Ureter (tissue), 1 donor: ENCODE results near the gene TTC34. TPM values are rescaled to one million over a fixed set of nuclear protein-coding genes. Genes with fewer than 3 reads are reported as not detected.

Experiments used
- DNase-seq: peaks from one replicate; pipeline ENCODE4 v3.0.0-alpha.2; 2020; ENCODE audit warnings: low spot score
- total RNA-seq: library from RNA; stranded (reverse); gene quantifications from one replicate; pipeline ENCODE4 v1.2.4, GENCODE V29; 2023
- donor health status: DM: yes; HTN: yes; CAD: no.

The TTC34 gene
- total RNA-seq, 1 donor from 2014 or later: 3.0 TPM

DNA sequence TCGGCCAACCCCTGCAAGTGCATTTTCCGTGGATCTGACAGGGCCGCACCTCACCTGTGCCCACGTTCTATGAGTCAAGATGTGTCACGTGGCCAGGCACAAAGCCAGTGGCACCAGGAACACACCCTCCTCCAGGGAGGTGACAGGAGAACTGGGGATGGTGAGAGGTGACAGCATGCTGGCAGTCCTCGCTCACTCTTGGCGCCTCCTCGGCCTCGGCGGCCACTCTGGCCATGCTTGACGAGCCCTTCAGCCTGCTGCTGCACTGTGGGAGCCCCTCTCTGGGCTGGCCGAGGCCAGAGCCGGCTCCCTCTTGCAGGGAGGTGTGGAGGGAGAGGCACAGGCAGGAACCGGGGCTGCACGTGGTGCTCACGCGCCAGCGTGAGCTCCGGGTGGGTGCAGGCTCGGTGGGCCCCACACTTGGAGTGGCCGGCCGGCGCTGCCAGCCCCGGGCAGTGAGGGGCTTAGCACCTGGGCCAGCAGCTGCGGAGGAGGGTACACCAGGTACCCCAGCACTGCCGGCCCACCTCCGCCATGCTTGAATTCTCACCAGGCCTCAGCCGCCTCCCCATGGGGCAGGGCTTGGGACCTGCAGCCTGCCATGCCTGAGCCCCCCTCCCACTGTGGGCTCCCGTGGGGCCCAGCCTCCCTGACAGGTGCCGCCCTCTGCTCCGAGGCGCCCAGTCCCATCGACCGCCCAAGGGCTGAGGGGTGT is 11.6 kb upstream of the TTC34 start:
- DNase-seq: no peak

DNA sequence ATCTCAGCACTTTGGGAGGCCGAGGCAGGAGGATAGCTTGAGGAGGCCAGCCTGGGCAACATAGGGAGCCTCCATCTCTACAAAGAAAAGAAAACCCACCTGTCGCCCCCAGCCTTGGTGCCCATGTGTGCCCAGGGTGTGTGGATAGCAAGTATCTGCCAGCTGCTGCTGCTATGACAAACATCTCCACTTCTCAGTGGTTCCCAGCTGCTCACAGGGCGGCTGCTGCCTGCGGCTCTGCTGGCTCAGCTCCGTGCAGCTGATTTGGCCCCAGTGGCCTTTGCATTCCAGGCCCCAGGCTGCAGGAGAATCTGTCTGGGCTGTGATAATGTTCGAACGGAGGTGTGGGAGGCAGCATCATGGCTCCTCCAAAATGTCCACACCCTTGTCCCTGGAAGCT is 10.6 kb upstream of the TTC34 start:
- DNase-seq: no peak

DNA sequence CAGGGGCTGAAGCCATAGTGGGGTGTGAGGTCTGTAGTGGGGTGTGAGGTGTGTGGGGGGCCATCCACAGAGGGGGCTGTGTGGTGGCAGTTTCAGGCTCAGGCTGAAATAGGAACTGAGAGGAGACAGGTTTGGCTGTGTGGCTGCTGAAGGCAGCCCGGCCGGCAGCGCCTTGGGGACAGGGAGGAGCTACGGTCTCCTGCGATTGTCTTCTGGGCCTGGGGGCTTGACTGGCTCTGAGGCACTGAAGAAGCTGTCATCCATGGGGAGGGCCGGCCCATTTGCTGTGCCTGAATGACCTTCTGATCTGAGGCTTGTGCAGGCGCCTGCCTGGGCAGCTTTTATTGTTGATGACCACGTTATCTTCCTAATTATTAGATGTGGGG is 10.0 kb upstream of the TTC34 start:
- DNase-seq: no peak

DNA sequence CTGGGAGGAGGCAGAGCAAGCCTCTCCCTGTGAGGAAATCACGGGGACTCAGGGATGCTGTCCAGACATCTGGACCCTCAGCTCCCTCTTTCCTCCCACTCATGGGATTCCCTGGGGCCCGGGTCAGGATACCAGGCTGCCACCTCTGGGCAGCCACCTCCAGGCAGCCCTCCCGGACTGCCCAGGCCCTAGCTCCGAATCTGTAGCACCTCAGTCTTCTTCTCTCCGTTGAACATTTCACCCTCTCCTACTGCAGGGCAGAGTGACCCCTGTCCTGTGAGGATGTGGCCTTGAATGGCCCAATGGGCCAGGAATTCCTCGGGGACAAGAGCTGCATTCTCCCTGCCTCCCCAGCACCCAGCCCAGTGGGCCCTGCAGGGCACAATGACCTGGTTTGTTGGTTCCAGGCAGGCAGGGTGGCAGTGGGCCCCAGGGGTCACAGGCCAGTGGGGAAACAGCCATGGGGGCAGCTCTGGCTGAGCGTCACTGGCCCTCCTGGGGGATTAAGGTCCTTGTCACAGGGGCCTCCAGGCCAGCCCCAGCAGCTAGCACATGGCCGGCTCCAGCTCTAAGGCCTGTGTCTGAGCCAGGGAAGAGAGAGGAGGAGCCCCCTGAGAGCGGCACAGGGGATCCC is 9.5 kb upstream of the TTC34 start:
- DNase-seq: no peak

DNA sequence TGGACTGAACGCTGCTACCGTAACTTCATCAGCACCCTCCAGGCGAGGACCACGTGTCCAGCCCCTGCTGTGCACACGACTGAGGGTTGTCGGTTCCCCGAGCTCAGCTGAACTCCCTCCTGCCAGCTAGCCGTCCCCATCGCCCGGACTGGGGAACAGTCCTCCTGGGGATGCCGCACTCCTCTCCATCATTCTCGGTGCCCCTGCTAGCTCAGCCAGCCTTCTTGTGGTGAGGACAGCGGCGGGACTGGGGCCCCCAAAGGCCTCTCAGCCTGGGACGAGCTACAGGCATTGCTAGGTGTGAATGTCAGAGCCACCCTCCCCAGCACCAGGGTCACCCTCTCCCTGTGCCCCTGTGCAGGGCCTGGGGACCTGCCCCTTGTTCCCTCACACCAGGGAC is 8.8 kb upstream of the TTC34 start:
- no peak for DNase-seq

DNA sequence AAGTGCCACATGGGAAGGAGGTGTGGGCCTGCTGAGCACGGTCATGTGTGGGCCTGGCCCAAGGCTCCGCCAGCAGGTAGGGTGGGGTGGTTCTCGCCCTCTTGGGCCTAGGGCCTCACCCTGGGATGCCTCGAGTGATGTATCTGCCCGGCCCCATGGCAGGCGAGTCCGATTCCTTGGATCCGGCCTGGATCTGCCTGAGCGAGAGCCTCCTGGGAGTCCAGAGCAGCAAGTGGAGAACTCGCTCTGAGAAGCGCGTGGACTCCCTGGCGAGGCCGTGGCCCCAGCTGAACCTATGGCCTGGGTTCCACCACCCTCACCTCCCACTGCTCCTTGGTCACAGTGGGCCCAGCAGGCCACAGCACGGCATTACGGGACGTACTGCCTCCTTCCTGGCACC is 8.2 kb upstream of the TTC34 start:
- no peak for DNase-seq

DNA sequence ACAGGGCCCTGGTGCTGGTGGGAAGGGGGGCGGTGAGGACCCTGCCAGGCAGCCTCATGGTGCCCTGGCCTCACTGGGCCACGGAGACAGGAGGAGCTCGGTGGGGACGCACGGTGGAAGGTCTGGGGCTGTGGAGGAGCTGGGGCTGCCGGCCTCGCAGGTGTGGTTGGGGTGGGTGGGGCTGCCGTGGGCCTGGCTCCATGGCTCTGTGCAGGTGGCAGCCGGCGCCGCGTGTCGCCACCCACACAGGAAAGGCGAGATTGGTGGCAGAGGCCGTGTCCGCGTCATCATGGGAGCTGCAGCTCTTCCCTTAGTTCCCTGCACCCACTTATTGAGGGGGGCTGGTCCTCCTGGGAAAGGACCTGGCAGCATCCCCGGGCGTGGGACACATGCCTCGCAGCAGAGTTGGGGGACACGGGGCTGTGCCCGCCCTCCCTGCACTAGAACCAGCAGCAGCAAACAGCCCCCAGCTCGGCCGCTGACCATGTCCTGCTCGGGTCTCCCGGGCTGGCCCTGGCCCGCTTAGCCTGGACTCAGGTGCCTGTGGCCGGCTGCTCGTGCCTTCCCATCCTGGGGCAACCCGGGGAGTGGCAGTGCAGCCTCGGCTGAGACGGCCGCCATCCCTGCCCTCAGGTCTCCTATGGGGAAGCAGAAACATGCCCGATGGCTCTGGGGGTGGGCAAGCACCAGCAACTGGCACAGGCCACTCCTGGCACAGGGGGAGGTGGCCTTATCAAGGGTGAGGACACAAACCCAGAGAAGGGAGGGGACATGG is 7.5 kb upstream of the TTC34 start:
- no peak for DNase-seq

DNA sequence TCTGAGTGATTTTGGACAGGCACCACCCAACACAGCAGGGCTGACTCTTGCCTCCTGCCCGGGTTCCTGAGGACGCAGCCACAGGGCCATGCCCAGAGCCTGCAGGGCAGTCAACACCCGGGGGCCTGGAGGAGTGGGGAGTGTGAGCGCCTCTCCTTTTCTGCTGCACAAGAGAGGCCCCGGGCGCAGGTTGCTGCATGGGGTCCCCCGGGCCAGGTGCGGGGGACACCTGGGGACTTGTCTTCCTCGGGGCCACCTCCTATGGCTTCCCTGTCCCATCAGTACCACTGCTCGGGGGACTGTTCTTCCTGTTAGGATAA is 6.9 kb upstream of the TTC34 start:
- no peak for DNase-seq

DNA sequence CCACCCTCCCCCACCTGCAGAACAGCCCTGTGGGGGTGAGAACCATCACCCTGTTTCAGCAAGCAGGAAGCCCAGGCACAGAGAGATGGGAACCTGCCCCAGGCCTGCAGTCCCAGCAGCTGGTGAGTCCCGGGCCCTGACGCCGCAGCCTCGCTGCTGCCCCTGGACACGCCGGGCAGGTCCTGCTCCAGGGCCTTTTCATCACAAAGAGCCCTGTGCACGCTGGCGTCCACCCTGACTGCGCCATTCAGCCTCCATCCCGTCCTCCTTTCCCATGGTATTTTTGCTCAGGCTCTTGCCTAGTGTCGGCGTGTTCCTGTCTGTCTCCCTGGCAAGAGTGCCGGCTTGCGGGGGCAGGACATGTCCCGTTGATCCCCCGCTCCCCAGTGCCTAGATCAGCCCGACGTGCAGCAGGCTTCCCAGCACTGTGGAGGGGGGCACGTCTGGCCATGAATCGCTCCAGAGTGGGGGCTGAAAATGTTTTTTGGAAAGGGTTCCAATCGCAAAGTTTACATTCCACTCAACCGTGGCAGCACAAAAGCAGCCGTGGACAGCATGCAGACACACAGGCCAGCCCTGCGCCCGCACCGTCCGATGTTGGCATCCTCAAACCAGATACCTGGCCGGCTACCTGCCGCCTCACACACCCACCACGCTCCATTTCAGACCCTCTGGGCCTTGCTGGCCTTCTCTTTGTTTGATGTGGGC is 6.3 kb upstream of the TTC34 start:
- no peak for DNase-seq

DNA sequence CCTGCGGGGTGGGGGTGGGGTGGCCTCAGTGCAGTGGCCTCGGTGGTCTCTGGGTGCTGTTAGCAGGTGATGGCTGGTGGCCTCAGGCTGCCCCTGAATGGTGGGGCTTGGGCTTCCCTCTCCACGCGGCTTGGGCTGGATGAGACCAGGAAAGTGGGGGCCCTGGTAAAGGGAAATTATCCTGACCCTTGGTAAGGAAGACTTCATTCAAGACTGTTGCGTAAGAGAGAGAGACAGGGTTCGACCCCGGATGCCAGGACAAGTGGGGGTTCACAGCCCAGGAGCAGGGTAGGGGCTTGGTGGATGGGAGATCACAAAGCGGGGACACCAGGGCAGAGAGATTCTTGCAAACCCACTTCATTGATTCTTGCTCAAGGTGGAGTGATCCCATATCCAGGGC is 5.5 kb upstream of the TTC34 start:
- DNase-seq: no peak

DNA sequence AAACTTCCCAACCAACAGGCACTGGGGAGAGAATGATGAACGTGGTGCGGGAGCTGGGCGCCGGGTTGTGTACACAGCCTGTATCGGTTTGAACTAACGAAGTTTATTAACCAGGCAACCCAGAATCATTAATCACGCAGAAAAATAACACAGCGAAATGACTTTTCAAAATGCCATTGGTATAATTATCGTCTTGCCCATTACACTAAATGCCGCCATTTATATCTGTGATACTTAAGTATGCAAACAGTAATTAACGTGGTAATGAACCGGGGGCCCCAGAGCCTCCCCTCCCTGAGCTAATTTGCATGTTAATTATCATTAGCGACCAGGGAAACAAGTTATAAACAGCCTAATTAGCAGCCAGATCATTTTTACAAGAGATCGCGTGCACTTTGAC is 5.1 kb upstream of the TTC34 start:
- DNase-seq: no peak

DNA sequence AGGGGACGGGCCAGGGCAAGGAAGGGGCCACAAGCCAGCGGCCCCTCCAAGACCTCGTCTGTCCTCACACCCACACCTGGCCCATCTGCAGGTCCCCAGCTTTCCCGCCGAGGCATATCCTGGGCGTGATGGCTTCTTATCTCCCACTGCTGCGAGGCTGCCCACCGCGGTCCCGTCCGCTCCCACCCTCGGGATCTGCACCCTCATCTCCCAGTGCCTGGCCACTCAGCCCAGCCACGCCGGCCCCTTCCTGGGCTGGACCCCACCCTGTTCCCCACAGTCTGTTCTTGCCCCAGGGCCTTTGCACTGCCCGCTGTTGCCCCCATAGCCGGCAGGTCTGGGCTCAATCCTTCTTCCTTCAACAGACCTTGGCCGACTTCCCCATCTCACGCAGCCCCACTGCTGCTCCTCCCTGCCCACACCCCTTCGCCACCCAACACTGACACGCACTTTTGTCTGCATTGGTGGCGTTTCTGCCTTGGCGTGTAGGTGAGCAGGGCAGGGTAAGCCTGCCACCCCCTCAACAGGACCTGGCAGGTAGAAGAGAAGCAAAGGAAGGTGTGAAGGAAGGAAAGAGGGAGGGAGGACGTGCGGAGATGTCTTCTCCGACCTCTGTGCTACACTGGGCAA is 4.4 kb upstream of the TTC34 start:
- DNase-seq: no peak

DNA sequence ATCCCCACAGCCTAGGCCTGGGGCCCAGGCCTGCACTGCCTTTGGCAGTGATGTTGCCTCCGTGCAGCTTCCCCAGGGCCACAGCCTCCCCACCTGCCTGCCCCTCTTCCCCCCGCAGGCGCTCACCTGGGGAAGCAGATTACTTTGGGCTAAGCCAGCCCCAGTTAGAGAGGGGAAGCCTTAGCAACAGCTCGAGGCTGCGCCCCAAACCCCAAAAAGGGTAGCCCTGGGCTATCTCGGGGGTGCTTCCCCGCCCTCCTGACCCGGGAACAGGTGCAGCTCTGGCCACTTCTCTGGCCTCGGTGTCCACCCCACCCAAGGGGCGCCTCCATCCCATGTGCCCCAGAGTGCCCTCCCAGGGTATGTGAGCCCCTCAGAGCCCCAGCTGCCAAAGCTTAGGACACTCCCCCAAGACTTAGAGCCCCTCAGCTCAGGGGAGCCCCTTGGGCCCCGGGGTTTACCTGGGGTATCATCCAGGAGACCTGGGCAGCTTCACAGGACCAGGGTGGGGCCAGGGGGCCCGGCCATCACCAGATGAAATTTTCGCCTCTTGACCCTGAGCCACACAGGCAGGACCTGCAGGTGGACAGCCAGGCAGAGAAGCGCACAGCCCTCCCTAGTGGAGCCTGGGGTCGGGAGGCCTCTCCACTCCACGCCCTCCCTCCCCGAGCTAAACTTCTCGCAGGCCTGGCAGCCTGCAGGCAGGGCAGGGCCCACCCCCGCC is 3.3 kb upstream of the TTC34 start:
- no peak for DNase-seq

DNA sequence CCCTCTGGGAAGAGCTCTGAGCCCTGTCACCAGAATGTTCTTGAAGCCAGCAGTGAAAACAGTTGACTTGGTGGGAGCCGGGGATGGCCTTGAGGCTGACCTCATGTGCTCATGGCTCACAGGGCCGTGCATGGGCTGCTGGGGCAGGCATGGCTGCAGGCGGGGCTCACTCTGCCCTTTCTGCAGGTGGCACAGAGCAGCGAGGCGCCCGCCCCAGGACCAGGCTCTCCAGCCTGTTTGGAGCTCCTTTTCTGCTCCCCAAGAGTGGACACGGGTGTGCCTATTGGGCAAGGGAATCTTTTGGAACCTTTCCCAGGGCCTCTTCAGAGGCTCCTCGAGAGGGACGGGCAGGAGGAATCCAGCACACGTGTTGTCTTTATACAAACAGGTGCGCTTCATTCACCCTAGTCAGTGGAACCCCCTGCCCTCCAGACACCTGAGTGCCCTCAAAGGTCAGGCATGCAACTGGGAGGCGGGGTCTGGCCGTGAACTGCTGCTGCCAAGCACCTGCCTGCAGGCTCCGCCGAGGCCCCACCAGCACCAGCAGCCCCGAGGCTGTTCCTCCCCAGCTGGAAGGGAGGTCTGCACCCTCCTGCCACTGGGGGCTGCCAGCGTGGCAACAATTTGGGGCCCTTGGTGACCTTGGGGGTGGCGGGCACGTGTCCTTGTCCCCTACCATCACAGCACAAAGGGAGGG is 2.6 kb upstream of the TTC34 start:
- DNase-seq: no peak

DNA sequence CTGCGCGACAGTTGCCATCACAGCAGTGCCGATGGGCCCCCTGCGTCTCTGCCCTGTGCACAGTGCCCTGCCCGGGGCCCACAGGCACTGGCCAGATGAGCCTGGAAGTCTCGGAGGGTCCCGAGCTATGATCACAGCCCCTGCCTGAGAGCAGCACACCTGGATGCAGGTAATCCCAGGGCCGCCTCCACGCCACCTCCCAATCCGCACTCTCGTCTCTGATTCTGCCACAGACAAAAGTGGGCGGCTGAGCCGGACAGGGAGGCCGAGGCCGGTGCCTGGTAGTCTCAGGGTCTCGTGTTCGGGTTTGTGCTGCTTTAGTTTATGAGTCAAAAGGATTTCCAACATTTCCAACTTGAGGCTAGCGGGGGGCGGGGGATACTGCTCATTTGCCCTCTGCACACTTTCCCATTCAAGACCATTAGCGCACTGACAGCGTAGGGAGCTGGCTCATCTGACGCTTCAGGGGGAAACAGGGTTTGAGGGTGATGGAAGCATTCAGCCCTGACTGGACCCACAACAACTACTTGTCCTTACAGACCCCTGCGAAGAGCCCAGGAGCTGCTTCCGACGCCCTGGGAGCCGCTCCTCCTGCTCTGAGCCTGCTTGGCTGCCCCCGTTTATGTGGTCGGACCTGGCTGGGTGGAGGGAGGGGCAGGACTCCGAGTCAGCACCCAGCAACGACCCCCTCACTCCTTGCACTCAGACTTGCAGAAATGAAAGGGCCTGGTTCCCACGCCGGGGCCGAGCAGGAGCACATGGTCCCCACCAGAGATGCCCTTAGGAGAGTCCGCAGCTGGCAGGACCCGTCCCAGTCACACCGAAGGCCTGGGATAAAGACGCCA is 1.8 kb upstream of the TTC34 start:
- no peak for DNase-seq

DNA sequence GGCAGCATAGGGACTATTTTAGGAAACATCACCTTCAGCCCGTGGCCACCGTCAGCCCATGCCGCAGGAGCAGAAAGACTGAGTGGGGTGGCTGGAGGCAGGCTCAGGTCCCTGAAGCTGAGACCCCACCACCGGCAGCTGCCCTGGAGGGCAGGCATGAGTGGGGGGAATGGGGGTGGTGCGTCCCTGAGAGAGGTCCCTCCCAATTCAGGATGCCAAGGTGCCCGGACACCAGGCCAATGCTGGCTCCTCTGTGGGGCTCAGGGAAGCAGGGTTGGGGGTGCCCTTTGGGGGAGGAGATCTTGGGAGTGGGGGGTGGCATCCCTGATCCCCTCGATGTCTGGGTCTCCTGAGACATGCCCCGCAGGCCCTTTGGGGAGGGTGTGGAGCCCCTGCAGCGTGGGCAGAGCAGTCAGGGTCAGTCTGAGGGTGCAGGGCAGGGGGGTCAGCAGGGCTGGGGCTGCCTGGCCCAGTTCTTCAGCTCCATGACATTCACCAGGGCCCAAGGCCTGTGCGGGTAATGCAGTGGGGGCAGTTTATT is 998 bp upstream of the TTC34 start:
- no peak for DNase-seq

DNA sequence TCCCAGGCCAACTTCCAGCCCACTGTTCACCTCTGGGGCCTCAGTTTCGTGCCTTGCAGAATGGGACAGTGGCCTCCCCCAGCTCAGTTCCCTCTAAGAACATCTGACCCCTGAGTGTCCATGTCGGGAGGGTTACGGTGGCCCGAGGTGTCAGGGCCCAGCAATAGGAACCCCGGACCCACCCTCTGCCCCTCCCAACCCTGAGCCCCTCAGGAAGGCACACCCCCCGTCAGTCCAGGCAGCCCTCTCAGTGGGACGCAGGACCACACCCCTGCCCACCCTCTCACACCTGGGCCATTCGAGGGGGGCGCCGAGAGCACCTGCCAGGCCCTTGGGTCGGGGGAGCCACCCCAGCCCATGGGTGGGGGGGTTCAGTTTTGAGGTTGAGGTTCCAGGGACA is 447 bp downstream of the TTC34 start:
- DNase-seq: no peak

DNA sequence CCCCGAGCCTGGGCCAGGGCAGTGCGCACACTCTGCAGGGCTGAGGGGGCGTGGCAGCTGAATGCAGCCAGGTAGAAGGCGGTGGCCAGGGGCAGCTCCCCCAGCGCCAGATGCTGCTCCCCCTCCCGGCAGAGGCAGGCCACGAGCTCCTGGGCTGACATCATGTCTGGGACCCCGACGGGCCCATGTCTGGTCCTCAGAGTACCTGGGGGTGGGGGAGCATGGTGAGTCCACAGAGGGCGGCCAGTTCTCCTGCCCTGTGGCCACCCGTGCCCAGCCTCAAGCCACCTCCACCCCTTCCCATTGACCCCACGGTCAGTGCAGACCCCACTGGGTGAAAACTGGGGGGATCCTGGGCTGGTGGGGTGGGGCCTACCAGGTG is 838 bp downstream of the TTC34 start:
- no peak for DNase-seq

DNA sequence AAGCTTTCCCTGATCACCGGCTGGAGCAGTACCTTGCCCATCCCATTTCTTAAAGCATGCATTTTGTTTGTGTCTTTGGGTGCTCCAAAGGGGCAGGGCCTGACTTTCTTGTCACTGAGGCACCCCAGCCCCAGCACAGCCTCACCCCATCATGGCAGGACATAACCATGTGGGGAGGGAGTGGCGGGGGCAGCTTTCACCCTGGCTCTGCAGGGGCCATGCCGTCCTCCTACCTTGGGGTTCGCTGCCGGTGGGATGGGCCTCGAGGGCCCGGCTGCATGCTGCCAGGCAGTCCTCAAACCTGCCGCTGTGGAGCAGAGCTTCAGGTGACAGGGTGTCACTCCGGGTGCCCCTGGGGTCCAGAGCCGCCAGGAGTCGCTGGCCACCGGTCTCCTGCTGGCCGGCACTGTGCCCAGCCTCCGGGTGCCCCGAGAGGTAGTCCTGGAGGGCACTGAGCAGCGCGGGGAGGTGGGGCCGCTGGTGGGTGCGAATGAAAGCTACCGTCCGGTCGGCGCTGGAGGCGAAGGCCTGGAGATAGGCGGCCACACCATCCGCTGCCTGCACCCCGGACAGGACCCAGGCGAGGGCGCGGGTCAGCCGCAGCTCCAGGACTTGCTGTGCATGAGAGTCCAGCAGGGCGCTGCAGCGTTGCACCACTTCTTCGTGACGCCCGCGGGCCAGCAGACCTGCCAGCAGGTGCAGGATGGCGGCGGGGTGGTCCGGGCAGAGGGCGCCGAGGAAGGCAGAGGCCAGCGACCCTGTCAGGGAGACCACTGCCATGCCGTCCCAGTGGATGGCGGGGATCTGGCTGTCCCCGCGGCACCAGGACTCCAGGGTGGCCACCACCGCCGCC is 1.5 kb downstream of the TTC34 start:
- no peak for DNase-seq
